K562 (cell line): Measurements from ENCODE around the gene KLHL33. TPM values are rescaled to one million over a fixed set of nuclear protein-coding genes. Genes with fewer than 3 reads are reported as not detected.

ENCODE experiments used
- CEBPB ChIP-seq: fragments of 450-650 bp; IDR thresholded peaks from 2 replicates; pipeline ENCODE4 v1.6.1; 2016; ENCODE audit warnings: missing genetic modification characterization, missing compliant biosample characterization
- CLOCK ChIP-seq: fragments of 250-450 bp; sonication (Bioruptor Pico); IDR thresholded peaks from 2 replicates; pipeline ENCODE4 v1.4.0; 2020; ENCODE audit warnings: mild to moderate bottlenecking, moderate library complexity, borderline replicate concordance
- KDM1A ChIP-seq, 2 experiments: fragments of 450-650 bp; IDR thresholded peaks; 2 replicates each; pipeline ENCODE4 v1.6.1; 2016; ENCODE audit warnings: mild to moderate bottlenecking in 2 of 2
- LEF1 ChIP-seq: fragments of 450-650 bp; IDR thresholded peaks from 2 replicates; pipeline ENCODE4 v1.6.1; 2016; ENCODE audit warnings: mild to moderate bottlenecking
- MEIS2 ChIP-seq: fragments of 450-650 bp; IDR thresholded peaks from 2 replicates; pipeline ENCODE4 v1.6.1; 2014; ENCODE audit warnings: mild to moderate bottlenecking; ENCODE audit not compliant: partially characterized antibody
- PML ChIP-seq: IDR thresholded peaks from 2 replicates; pipeline ENCODE4 v1.6.1; 2012; ENCODE audit warnings: low read length, inconsistent platforms
- REST ChIP-seq, 2 experiments: fragments of 450-650 bp; formaldehyde crosslinking in 1 of 2; IDR thresholded peaks; 2 replicates each; pipeline versions ENCODE4 v1.4.0 to v1.6.1; 2014 to 2020; ENCODE audit warnings: mild to moderate bottlenecking in 2 of 2, borderline replicate concordance in 1 of 2, low read depth in 1 of 2
- SIN3A ChIP-seq, 2 experiments: fragments of 150-350 bp in 1 of 2; IDR thresholded peaks; 2 replicates each; pipeline ENCODE4 v1.6.1; 2011 to 2016; ENCODE audit warnings: borderline replicate concordance in 2 of 2, low read depth in 2 of 2, low read length in 2 of 2, mild to moderate bottlenecking in 2 of 2, moderate library complexity in 2 of 2; ENCODE audit not compliant: control insufficient read depth in 1 of 2
- SIX5 ChIP-seq, 2 experiments: IDR thresholded peaks; 2 replicates each; pipeline ENCODE4 v1.6.1; 2011; ENCODE audit warnings: low read length in 2 of 2, borderline replicate concordance in 1 of 2, low read depth in 1 of 2, mild to moderate bottlenecking in 1 of 2, moderate library complexity in 1 of 2; ENCODE audit not compliant: insufficient read depth in 1 of 2
- SOX6 ChIP-seq: fragments of 450-650 bp; IDR thresholded peaks from 2 replicates; pipeline ENCODE4 v1.6.1; 2014; ENCODE audit warnings: mild to moderate bottlenecking
- THRB ChIP-seq: fragments of 450-650 bp; formaldehyde crosslinking; conservative IDR thresholded peaks from 2 replicates; pipeline ENCODE4 v1.4.0; 2022; ENCODE audit warnings: mild to moderate bottlenecking, missing genetic modification characterization
- ZBTB2 ChIP-seq: fragments of 450-650 bp; IDR thresholded peaks from 2 replicates; pipeline ENCODE4 v1.6.1; 2016; ENCODE audit warnings: antibody characterized with exemption
- polyA plus RNA-seq, 8 experiments: library from polyadenylated mRNA; depleted of rRNA in 4 of 8; stranded (reverse) in 5 of 8; unstranded in 3 of 8; fragments of >200 nt; fragmentation: Nextera tagmentation in 2 of 8; fragmentation: Illumina TruSeq in 1 of 8; extraction: Ambion mirVana in 2 of 8; extraction: Trizol in 1 of 8; gene quantifications; 2 replicates each; pipeline versions ENCODE4 v1.2.1 to v1.2.3, GENCODE V29; 2011 to 2014; ENCODE audit warnings: inconsistent platforms in 1 of 8, missing spikeins in 1 of 8
- total RNA-seq, 7 experiments: library from RNA; depleted of rRNA in 6 of 7; stranded (reverse); fragments of >200 nt in 6 of 7; fragmentation: Illumina TruSeq in 2 of 7; extraction: Trizol in 2 of 7; gene quantifications; 2 replicates each; pipeline versions ENCODE4 v1.2.1 to v1.2.3, GENCODE V29; 2011 to 2021; ENCODE audit warnings: low replicate concordance in 1 of 7

KLHL33 gene
- total and polyA plus RNA-seq, 9 of the 15 experiments (the other 6 are each of a cell fraction or from before 2014, with no cell fraction given) = 0.04 to 0.27 (median 0.13) TPM; not detected in 6

- TF ChIP-seq SIN3A (IDR thresholded peaks at IDR 0.05; ENCODE audit: borderline replicate concordance in 2 of 2, control insufficient read depth in 1 of 2, low read depth in 2 of 2, low read length in 2 of 2) (peak in 1 of 2 experiments; percentile 11; a peak in 1 of 4 replicates), MEIS2 (peak; percentile 67), REST (IDR thresholded peaks at IDR 0.05; ENCODE audit: borderline replicate concordance) (peak; percentile 96), REST (CRISPR knock-in tag; IDR thresholded peaks at IDR 0.05; ENCODE audit: low read depth) (no peak), THRB (CRISPR knock-in tag) (no peak), LEF1 (peak; percentile 91), SOX6 (peak; percentile 84), CLOCK (peak; percentile 92; the same call in 1 of the 2 replicates), SIX5 (IDR thresholded peaks at IDR 0.05; ENCODE audit: borderline replicate concordance in 1 of 2, insufficient read depth in 1 of 2, low read depth in 1 of 2, low read length in 2 of 2) (no peak), CEBPB (peak; percentile 97), PML (peak; percentile 58; the same call in 1 of the 2 replicates), ZBTB2 (no peak), KDM1A (IDR thresholded peaks at IDR 0.05) (no peak)
Measured at GRCh38 chr14:20461225-20462141, 25.5 kb upstream of the KLHL33 start, which contains the start of gene PIP4P1 (continued).
